ENCODE measurements around the gene CRLF2. TPM values are rescaled to one million over a fixed set of nuclear protein-coding genes. Genes with fewer than 3 reads are reported as not detected.
"Not testable (repeated sequence)": the region's sequence is repeated elsewhere in the genome, so short reads cannot be mapped to it uniquely, and the experiment has no call there.

The CRLF2 gene
- not detected in 2 replicates for total RNA-seq (2012; rRNA removed)

GRCh38 chrX:1212532-1212931 is at the start of gene CRLF2:
Gene CRLF2 (minus strand): TSS chrX:1212649. CDS start chrX:1212634, 15 bp downstream.
- Histone ChIP-seq H3K4me2 (ENCODE audit: low read length) (no peak within 1 kb of the TSS), H3K4me1 (ENCODE audit: control insufficient read depth, insufficient read depth, low read length) (no peaks in the 10 kb centered on the region), H3K9ac (ENCODE audit: low read depth, low read length) (no peak within 1 kb of the TSS), H3K27me3 (ENCODE audit: control insufficient read depth, insufficient read depth, low read length) (no peaks in the 10 kb centered on the region), H3K36me3 (ENCODE audit: insufficient read depth, low read length) (no peaks in the 10 kb centered on the region), H3K9me3 (replicated peaks; ENCODE audit: low read length) (no peaks in the 10 kb centered on the region), H3K4me3 (ENCODE audit: low read length) (no peak within 1 kb of the TSS)

GRCh38 chrX:1261771-1262170 is 49.3 kb upstream of the CRLF2 start:
- H3K9me3 ChIP-seq (replicated peaks; ENCODE audit: low read length); H3K27me3 ChIP-seq (ENCODE audit: control insufficient read depth, insufficient read depth, low read length); H3K4me1 ChIP-seq (ENCODE audit: control insufficient read depth, insufficient read depth, low read length); H3K4me3 ChIP-seq (ENCODE audit: low read length); H3K36me3 ChIP-seq (ENCODE audit: insufficient read depth, low read length); H3K9ac ChIP-seq (ENCODE audit: low read depth, low read length); H3K4me2 ChIP-seq (ENCODE audit: low read length): not testable (repeated sequence)

GRCh38 chrX:1261285-1261684 is 48.8 kb upstream of the CRLF2 start:
- Histone ChIP-seq H3K4me2 (ENCODE audit: low read length) (no peak overlapping the region), H3K9ac (ENCODE audit: low read depth, low read length) (no peak overlapping the region), H3K36me3 (ENCODE audit: insufficient read depth, low read length) (no peaks in the 10 kb centered on the region), H3K4me3 (ENCODE audit: low read length) (no peak overlapping the region), H3K27me3 (ENCODE audit: control insufficient read depth, insufficient read depth, low read length) (no peaks in the 10 kb centered on the region), H3K4me1 (ENCODE audit: control insufficient read depth, insufficient read depth, low read length) (no peaks in the 10 kb centered on the region), H3K9me3 (replicated peaks; ENCODE audit: low read length) (no peaks in the 10 kb centered on the region)

- Histone ChIP-seq H3K27me3 (ENCODE audit: control insufficient read depth, insufficient read depth, low read length) (no peaks in the 10 kb centered on the region), H3K36me3 (ENCODE audit: insufficient read depth, low read length) (no peaks in the 10 kb centered on the region), H3K4me2 (ENCODE audit: low read length) (no peak overlapping the region), H3K4me1 (ENCODE audit: control insufficient read depth, insufficient read depth, low read length) (no peaks in the 10 kb centered on the region), H3K9me3 (replicated peaks; ENCODE audit: low read length) (no peaks in the 10 kb centered on the region), H3K4me3 (ENCODE audit: low read length) (no peak overlapping the region), H3K9ac (ENCODE audit: low read depth, low read length) (no peak overlapping the region)
Measured at GRCh38 chrX:1252861-1253260, 40.4 kb upstream of the CRLF2 start.

- H3K9me3 ChIP-seq (replicated peaks; ENCODE audit: low read length): no peaks in the 10 kb centered on the region
- no peaks in the 10 kb centered on the region for H3K4me1 ChIP-seq (ENCODE audit: control insufficient read depth, insufficient read depth, low read length)
- H3K4me3 ChIP-seq (ENCODE audit: low read length): no peak overlapping the region
- H3K27me3 ChIP-seq (ENCODE audit: control insufficient read depth, insufficient read depth, low read length): no peaks in the 10 kb centered on the region
- no peaks in the 10 kb centered on the region for H3K36me3 ChIP-seq (ENCODE audit: insufficient read depth, low read length)
- no peak overlapping the region for H3K9ac ChIP-seq (ENCODE audit: low read depth, low read length)
- H3K4me2 ChIP-seq (ENCODE audit: low read length): no peak overlapping the region
Measured at GRCh38 chrX:1249101-1249887, 36.8 kb upstream of the CRLF2 start.

GRCh38 chrX:1248331-1249061 is 36.0 kb upstream of the CRLF2 start:
- no peaks in the 10 kb centered on the region for H3K27me3 ChIP-seq (ENCODE audit: control insufficient read depth, insufficient read depth, low read length)
- H3K36me3 ChIP-seq (ENCODE audit: insufficient read depth, low read length): no peaks in the 10 kb centered on the region
- no peak overlapping the region for H3K9ac ChIP-seq (ENCODE audit: low read depth, low read length)
- no peaks in the 10 kb centered on the region for H3K9me3 ChIP-seq (replicated peaks; ENCODE audit: low read length)
- H3K4me2 ChIP-seq (ENCODE audit: low read length): no peak overlapping the region
- no peak overlapping the region for H3K4me3 ChIP-seq (ENCODE audit: low read length)
- H3K4me1 ChIP-seq (ENCODE audit: control insufficient read depth, insufficient read depth, low read length): no peaks in the 10 kb centered on the region

GRCh38 chrX:1246816-1247215 is 34.4 kb upstream of the CRLF2 start:
- Histone ChIP-seq H3K4me3 (ENCODE audit: low read length) (no peak overlapping the region), H3K4me2 (ENCODE audit: low read length) (no peak overlapping the region), H3K27me3 (ENCODE audit: control insufficient read depth, insufficient read depth, low read length) (no peaks in the 10 kb centered on the region), H3K9me3 (replicated peaks; ENCODE audit: low read length) (no peaks in the 10 kb centered on the region), H3K36me3 (ENCODE audit: insufficient read depth, low read length) (no peaks in the 10 kb centered on the region), H3K4me1 (ENCODE audit: control insufficient read depth, insufficient read depth, low read length) (no peaks in the 10 kb centered on the region), H3K9ac (ENCODE audit: low read depth, low read length) (no peak overlapping the region)

- Histone ChIP-seq H3K4me3 (ENCODE audit: low read length) (no peak overlapping the region), H3K4me1 (ENCODE audit: control insufficient read depth, insufficient read depth, low read length) (no peaks in the 10 kb centered on the region), H3K9ac (ENCODE audit: low read depth, low read length) (no peak overlapping the region), H3K27me3 (ENCODE audit: control insufficient read depth, insufficient read depth, low read length) (no peaks in the 10 kb centered on the region), H3K9me3 (replicated peaks; ENCODE audit: low read length) (no peaks in the 10 kb centered on the region), H3K36me3 (ENCODE audit: insufficient read depth, low read length) (no peaks in the 10 kb centered on the region), H3K4me2 (ENCODE audit: low read length) (no peak overlapping the region)
Measured at GRCh38 chrX:1244164-1245076, 32.0 kb upstream of the CRLF2 start.

GRCh38 chrX:1242891-1243402 is 30.5 kb upstream of the CRLF2 start:
- Histone ChIP-seq H3K4me3 (ENCODE audit: low read length) (no peak overlapping the region), H3K4me1 (ENCODE audit: control insufficient read depth, insufficient read depth, low read length) (no peaks in the 10 kb centered on the region), H3K27me3 (ENCODE audit: control insufficient read depth, insufficient read depth, low read length) (no peaks in the 10 kb centered on the region), H3K9ac (ENCODE audit: low read depth, low read length) (no peak overlapping the region), H3K9me3 (replicated peaks; ENCODE audit: low read length) (no peaks in the 10 kb centered on the region), H3K4me2 (ENCODE audit: low read length) (no peak overlapping the region), H3K36me3 (ENCODE audit: insufficient read depth, low read length) (no peaks in the 10 kb centered on the region)

GRCh38 chrX:1240551-1240950 is 28.1 kb upstream of the CRLF2 start:
- not testable (repeated sequence) for H3K9me3 ChIP-seq (replicated peaks; ENCODE audit: low read length); H3K4me2 ChIP-seq (ENCODE audit: low read length); H3K4me3 ChIP-seq (ENCODE audit: low read length); H3K9ac ChIP-seq (ENCODE audit: low read depth, low read length); H3K36me3 ChIP-seq (ENCODE audit: insufficient read depth, low read length); H3K4me1 ChIP-seq (ENCODE audit: control insufficient read depth, insufficient read depth, low read length); H3K27me3 ChIP-seq (ENCODE audit: control insufficient read depth, insufficient read depth, low read length)

- Histone ChIP-seq H3K4me3 (ENCODE audit: low read length) (no peak overlapping the region), H3K9me3 (replicated peaks; ENCODE audit: low read length) (no peaks in the 10 kb centered on the region), H3K4me2 (ENCODE audit: low read length) (no peak overlapping the region), H3K27me3 (ENCODE audit: control insufficient read depth, insufficient read depth, low read length) (no peaks in the 10 kb centered on the region), H3K9ac (ENCODE audit: low read depth, low read length) (no peak overlapping the region), H3K36me3 (ENCODE audit: insufficient read depth, low read length) (no peaks in the 10 kb centered on the region), H3K4me1 (ENCODE audit: control insufficient read depth, insufficient read depth, low read length) (no peaks in the 10 kb centered on the region)
Measured at GRCh38 chrX:1239681-1240142, 27.3 kb upstream of the CRLF2 start.

All from skeletal muscle satellite cell (primary cell).